Hematopoietic multipotent progenitor cell treated with erythropoietin and hydrocortisone succinate and interleukin-3 and kit ligand, for 15 days (in vitro differentiated cells): ENCODE data around the gene RSAD1.

Experiments used
- DNase-seq: peaks from one replicate; pipeline ENCODE4 v3.0.0-alpha.2; 2015; ENCODE audit warnings: low spot score

Gene RSAD1

DNA sequence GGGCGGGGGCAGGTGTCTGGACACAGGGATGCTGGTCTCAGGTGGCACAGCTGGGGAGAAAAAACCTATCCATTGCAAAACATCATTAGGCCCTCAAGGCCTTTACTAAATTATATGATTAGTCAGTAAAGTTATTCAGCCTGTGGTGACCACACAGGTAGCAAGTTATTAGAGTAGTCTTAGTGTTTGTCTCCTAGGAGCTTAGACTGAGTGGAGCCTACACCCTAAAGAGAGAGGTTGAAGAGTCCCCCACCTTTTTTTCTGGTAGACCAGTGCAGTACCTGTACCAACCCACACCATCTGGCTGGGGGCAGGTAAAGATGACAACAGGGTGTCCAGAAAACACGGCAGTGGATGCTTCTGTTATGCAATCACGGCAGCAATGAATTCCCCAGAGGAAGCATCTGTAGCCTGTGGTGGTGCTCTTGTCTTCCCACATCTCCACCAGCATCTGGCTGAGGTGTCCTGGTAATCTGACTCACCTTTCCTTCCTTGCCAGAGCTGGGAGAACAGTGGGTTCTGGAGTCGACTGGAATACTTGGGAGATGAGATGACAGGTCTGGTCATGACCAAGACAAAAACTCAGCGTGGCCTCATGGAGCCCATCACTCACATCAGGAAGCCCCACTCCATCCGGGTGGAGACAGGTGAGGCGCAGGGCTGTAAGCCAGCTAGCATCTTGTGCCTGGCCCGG, 40.6 kb downstream of the RSAD1 start:
- DNase-seq = no peak

GRCh38 chr17:50520483-50520882, 41.8 kb downstream of the RSAD1 start:
- no peak for DNase-seq

GRCh38 chr17:50521514-50521913, 42.9 kb downstream of the RSAD1 start:
- no peak for DNase-seq

DNA sequence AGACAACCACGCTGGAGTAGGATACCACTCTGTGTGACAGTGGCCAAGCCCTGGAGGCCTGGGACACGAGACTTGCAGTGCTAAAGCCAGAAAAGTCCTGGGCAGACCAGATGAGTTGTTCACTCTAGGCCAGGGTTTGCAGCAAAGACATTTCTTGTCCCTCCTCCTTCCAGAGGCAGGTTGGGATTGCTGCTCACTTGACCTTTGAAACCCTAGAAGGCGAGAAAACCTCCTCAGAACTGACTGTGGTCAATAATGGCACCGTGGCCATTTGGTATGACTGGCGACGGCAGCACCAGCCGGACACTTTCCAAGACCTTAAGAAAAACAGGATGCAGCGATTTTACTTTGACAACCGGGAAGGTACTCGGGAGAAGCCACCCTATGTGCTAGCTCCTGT, 44.1 kb downstream of the RSAD1 start:
- no peak for DNase-seq

- no peak for DNase-seq
Observed at GRCh38 chr17:50523208-50523607, 44.5 kb downstream of the RSAD1 start.

DNA sequence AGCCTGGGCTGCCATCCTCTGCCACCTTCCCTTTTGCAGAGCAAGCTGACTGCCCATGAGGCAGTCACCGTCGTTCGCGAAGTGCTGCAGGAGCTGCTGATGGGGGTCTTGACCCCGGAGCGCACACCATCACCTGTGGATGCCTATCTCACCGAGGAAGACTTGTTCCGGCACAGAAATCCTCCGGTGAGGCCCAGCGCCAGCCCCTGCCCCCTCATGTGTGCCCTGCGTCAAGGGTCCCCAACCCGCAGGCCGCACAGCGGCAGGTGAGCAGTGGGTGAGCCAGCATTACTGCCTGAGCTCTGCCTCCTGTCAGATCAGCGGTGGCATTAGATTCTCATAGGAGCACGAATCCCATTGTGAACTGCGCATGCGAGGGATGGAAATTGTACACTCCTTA, 46.2 kb downstream of the RSAD1 start:
- DNase-seq = no peak

GRCh38 chr17:50527155-50527762, 48.6 kb downstream of the RSAD1 start:
- no peak for DNase-seq

- no peak for DNase-seq
Observed at GRCh38 chr17:50527949-50528474, 49.4 kb downstream of the RSAD1 start.

DNA sequence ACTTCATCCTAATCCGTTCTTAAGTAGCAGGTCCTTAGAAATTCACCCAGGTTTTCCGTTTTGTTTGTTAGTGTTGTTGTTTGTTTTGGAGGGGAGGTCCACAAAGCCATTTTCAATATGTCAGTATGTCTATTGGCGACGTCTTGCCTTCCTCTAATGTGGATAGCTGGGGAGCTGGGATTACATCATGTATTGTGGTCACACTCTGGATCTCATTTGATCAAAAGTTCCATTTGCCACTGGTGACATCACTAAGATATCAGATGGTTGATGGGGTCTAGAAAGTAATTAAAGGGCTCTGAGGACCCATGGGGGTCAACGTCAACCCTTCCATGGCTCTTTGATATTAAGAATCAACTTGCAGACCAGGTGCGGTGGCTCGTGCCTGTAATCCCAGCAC, 51.2 kb downstream of the RSAD1 start:
- DNase-seq = no peak

GRCh38 chr17:50531428-50532025, 52.9 kb downstream of the RSAD1 start:
- DNase-seq = no peak

- no peak for DNase-seq
Observed at GRCh38 chr17:50532452-50533024, 53.9 kb downstream of the RSAD1 start, which contains the start of gene EPN3. EPN3 (plus strand) TSS chr17:50532735; CDS start chr17:50536557, 3,822 bp downstream.

DNA sequence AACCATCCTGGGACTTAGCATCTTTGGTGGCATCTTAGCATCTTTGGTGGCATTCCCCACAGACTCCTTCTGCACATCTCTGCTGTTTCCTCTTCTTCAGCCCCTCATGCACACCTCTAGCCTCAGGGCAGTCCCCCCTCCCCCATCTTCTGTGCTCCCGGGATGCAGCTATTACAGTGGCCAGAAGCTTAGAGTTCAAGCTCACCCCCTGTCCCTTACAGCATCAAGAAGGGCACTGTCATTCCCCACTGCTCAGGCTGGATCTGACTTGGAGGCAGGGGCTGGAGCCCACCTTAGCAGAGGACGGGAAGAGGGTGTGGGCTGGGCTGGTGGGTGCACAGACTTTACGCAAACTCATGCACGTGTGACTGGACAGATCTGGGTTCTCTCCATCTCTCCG, 54.5 kb downstream of the RSAD1 start:
- DNase-seq = no peak

DNA sequence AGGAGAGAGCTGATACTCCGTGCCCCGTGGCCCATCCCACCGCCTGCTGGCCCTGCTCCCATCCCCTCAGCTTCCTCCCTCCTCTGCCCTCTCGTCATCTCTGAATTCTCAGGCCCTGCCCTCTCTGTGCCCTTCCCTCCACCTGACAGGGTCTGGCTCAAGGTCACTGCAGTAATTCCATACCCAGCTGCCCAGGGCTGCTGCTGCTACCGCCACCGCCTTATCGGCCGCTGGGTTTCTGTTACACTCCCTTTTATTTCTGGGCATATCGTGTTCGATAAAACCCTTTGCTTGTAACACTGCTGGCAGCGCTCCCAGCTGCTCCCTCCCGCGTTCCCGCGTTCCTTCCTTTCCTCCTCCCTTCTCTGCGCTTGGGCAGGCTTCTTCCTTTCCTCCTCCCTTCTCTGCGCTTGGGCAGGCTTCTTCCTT, 55.1 kb downstream of the RSAD1 start:
- peak; percentile 61 for DNase-seq

DNA sequence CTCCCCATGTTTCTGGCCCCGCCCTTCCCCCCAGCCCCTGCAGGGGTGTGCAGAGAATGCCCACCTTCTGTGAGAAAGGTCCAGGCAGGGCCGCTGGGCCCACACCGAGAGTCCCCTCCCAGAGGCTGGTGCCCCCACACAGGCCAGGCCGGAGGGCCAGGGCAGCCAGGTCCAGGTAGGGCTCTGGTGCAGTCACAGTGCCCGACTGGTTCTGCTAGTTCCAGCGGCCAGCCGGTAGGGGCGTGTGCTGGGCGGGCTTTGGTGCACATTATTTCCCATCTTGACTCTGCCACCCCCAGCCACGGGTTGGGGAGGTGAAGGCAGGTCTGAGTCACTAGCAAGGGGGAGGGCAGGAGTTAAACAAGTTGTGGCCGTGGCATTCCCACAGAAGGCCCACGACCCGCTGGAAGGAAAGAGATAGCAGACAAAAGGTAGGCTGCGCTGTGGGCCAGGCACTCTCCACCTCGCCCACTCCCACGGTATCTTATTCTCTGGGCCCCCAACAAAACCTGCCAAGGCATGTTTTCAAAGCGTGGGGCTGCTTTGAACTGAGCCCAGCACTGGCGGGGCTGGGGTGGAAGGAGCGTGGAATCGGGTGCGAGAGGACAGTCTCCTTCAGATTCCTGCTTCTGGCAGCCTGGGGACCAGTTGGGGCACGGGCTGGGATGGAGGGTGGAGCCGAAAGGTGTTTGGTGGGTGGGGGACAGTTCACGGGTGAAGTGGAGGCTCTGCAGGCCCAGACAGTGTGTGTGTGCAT, 55.7 kb downstream of the RSAD1 start:
- peak; percentile 56 for DNase-seq

GRCh38 chr17:50534979-50535326, 56.3 kb downstream of the RSAD1 start:
- DNase-seq = no peak

DNA sequence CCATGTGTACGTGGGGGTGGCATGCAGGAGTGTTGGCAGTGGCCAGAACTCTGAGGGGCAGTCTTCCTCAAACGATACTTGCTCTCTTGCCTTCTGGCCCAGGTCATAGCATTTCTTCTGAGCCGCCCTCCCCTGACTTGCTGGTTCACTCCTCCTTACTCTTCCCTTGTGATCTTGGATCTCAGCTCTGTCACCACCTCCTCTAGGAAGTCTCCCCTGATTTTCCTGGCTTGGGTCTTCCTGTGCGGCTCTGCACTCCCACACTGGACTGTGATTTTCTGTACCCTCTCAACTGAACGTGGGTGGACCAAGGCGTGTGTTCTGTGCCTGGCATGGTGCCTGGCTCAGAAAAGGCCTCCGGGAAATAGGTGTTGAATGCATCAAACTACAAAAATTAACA, 56.7 kb downstream of the RSAD1 start:
- no peak for DNase-seq
